GM12892 (cell line): ENCODE measurements around the gene KRT32.

Experiments
- DNase-seq: peaks from one replicate; pipeline ENCODE4 v3.0.0; 2011; ENCODE audit not compliant: insufficient read length
- FAIRE-seq: peaks from 2 replicates; lab custom pipeline; 2011; peaks lifted over from hg19 to GRCh38; lab: Jason Lieb, UNC
- POLR2A ChIP-seq: IDR thresholded peaks from 2 replicates; pipeline ENCODE4 v1.6.1; 2011; ENCODE audit warnings: low read depth, low read length, control low read depth
- POLR2AphosphoS5 ChIP-seq: IDR thresholded peaks from 2 replicates; pipeline ENCODE4 v1.6.1; 2011; ENCODE audit warnings: low read depth, low read length, control low read depth
- TAF1 ChIP-seq: IDR thresholded peaks from 2 replicates; pipeline ENCODE4 v1.6.1; 2011; ENCODE audit warnings: low read depth, mild to moderate bottlenecking, control low read depth, low read length, borderline replicate concordance

The KRT32 gene

DNA sequence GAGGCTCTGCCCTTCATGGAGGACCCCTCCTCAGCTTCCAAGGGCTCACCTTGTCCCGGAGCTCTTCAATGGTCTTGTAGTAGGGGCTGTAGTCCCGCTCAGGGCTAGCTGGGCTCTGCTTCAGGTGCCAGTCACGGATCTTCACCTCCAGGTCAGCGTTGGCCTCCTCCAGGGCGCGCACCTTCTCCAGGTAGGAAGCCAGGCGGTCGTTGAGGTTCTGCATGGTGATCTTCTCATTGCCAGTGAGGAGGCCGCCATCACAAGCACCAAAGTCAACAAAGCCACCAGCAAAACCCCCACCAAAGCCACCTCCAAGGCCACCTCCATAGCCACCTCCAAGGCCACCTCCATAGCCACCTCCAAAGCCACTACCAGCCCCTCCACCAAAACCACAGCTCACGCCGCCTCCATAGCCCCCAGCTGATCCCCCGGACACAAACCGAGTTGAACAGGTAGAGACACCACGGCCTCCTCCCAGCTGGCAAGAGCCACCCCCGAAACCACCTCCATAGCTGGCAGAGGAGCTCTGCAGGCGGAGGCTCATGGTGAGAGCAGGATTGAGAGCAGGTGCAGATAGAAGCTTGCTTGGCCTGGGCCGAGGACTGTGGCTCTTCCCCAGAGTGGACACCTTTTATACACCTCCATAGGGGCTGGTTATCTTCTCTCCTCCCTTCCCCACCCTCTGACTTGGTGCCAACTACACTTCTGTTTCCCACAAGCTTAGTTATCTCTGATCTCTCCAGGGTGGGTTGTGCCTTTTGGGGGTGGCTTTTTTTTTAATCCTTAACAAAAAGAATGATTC lies 38.0 kb upstream of the KRT32 start, which contains the start of gene KRT13:
Gene KRT13 (minus strand): TSS at position 606 of the 802 bp plus-strand sequence. CDS start 62 bp downstream, at position 544.
- TF ChIP-seq POLR2AphosphoS5 (no peak), TAF1 (no peak), POLR2A (no peak)
- no peak for FAIRE-seq
- DNase-seq, result no peak

- no peak for TF ChIP-seq TAF1
- TF ChIP-seq POLR2A, result no peak
- TF ChIP-seq POLR2AphosphoS5, result no peak
- DNase-seq (no peak), FAIRE-seq (no peak)
Observed at GRCh38 chr17:41504246-41504977, 37.2 kb upstream of the KRT32 start.

- DNase-seq (no peak), FAIRE-seq (no peak)
- TF ChIP-seq TAF1 (no peak), POLR2AphosphoS5 (no peak), POLR2A (no peak)
Observed at GRCh38 chr17:41503202-41503601, 36.0 kb upstream of the KRT32 start.

- no peak for FAIRE-seq
- no peak for TF ChIP-seq TAF1
- TF ChIP-seq POLR2A, result no peak
- TF ChIP-seq POLR2AphosphoS5, result no peak
- DNase-seq, result no peak
Observed at GRCh38 chr17:41500131-41500911, 33.1 kb upstream of the KRT32 start.

DNA sequence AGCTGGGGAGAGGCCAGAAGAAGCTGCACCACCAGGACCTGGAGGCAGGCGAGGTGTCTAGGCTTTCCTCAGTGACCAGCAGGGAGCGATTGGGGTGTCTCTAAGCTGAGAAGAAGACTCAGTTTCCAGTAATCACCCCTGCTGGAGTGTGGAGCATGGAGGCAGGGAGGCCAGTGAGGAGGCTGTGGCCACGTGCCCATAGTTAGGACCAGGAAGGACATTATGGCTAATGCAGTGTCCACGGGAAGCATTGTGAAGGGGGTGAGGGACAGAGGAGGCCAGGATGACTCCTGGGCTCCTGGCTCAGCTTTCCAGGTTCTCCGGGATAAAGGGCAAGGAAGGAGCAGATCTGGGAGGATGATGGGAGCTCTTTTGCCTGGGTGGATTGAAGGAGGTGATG lies 32.5 kb upstream of the KRT32 start:
- no peak for DNase-seq
- no peak for FAIRE-seq
- TF ChIP-seq POLR2A (no peak), TAF1 (no peak), POLR2AphosphoS5 (no peak)

DNA sequence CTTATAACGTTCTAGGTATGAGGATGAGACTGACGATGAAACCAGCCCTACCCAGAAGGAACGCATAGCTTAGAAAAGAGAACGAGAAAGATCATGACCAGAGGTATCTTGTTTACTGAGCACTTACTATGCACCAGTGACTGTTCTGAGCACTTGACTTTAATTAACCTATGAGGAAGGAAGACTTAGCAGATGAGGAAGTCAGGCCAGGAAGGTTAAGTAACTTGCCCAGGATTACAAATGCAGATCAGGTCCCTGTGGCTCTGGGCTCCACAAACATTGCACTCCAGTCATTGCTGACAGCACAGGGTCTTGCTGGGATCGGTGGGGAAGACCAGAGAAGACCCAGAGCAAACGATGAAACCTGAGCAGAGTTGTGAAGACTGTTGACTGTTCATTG lies 31.1 kb upstream of the KRT32 start:
- FAIRE-seq (no peak), DNase-seq (no peak)
- TF ChIP-seq POLR2AphosphoS5, result no peak
- no peak for TF ChIP-seq TAF1
- TF ChIP-seq POLR2A, result no peak

- FAIRE-seq, result peak; percentile 69
- TF ChIP-seq TAF1 (no peak), POLR2A (no peak), POLR2AphosphoS5 (no peak)
- DNase-seq, result peak; percentile 64
Observed at GRCh38 chr17:41496803-41497484, 29.8 kb upstream of the KRT32 start.

DNA sequence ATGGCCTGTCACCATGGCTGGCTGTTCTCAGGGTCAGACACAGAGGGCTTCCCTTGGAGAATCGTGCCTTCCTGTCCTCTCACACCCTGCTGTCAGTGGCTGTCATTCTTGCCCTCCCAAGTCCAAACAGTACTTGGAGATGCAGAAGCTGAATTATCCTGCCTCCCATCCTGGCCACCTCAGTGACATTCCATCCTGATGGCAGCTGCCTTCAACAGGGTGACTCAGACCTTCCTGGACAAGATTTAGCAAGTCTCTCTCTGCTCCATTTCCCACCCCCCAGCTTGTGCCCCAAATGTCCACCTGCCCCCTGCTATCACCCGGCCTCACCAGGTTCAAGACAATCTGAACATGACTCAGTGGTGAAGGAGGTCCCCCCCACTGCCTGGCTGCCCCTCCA lies 27.3 kb upstream of the KRT32 start:
- no peak for TF ChIP-seq TAF1
- TF ChIP-seq POLR2A, result no peak
- no peak for TF ChIP-seq POLR2AphosphoS5
- FAIRE-seq (no peak), DNase-seq (no peak)

DNA sequence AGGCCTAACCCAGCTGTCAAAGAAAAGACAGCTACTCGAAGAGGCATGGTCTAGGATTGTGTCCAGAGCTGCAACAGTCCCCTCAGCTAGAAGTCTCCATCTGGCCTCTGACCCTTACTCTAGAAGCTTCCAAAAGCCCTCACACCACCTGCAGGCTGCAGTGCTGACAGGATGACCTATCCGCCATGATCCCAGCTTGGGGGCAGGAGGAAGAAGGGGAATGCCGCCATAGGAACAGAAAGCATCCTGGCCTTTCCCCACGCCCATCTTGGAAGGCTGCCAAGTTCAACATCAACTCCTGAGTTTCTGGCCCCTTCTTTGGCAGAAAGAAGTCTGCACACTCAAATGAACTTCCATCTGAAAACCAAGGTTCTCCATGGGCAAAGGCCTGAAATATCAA lies 25.6 kb upstream of the KRT32 start:
- no peak for DNase-seq
- TF ChIP-seq POLR2A, result no peak
- TF ChIP-seq TAF1, result no peak
- no peak for TF ChIP-seq POLR2AphosphoS5
- no peak for FAIRE-seq

- TF ChIP-seq TAF1, result no peak
- TF ChIP-seq POLR2A, result no peak
- TF ChIP-seq POLR2AphosphoS5, result no peak
- DNase-seq (no peak), FAIRE-seq (no peak)
Observed at GRCh38 chr17:41492351-41492750, 25.2 kb upstream of the KRT32 start.

GRCh38 chr17:41491476-41491875 lies 24.3 kb upstream of the KRT32 start:
- no peak for DNase-seq
- no peak for TF ChIP-seq POLR2AphosphoS5
- no peak for FAIRE-seq
